H1 (cell line): ENCODE results near the gene CRADD. TPM values are rescaled to one million over a fixed set of nuclear protein-coding genes. Genes with fewer than 3 reads are reported as not detected.

Source experiments
- CHD7 ChIP-seq: fragments of 300-600 bp; sonication (generic); IDR thresholded peaks from 2 replicates; pipeline ENCODE4 v1.7.1; 2012; ENCODE audit warnings: low read length, moderate library complexity, mild to moderate bottlenecking, inconsistent platforms; ENCODE audit not compliant: insufficient replicate concordance
- YY1 ChIP-seq: IDR thresholded peaks from 2 replicates; pipeline ENCODE4 v1.6.1; 2011; ENCODE audit warnings: low read depth, mild to moderate bottlenecking, low read length
- polyA plus RNA-seq, 7 experiments: library from polyadenylated mRNA; depleted of rRNA in 3 of 7; stranded (reverse) in 5 of 7; unstranded in 2 of 7; fragments of >200 nt in 5 of 7; fragments of 200-250 nt in 2 of 7; gene quantifications; 1 replicate in 5 of 7; 2 replicates in 1 of 7; 4 replicates in 1 of 7; pipeline versions ENCODE4 v1.2.1 to v1.2.3, GENCODE V29; 2011 to 2013; ENCODE audit warnings: missing spikeins in 2 of 7, mixed read lengths in 2 of 7
- total RNA-seq: library from RNA; stranded (reverse); fragmentation: NEBNext Ultra II Directional; extraction: Animal tissue kit (Norgen Biotek cat#: 25700); gene quantifications from 2 replicates; pipeline ENCODE4 v1.2.1, GENCODE V29; 2021

CRADD gene
- total and polyA plus RNA-seq, 2 of the 8 experiments (the other 6 are each of a cell fraction or from before 2014, with no cell fraction given): 8.1 to 15.4 TPM

- no peak for TF ChIP-seq CHD7
- TF ChIP-seq YY1: no peak
- TF ChIP-seq, all 59 proteins: peak for 0
Measured at GRCh38 chr12:93705237-93705636, 28.1 kb downstream of the CRADD start (continued).
